SK-N-SH (cell line): ENCODE data around the gene MPHOSPH9. TPM values are rescaled to one million over a fixed set of nuclear protein-coding genes. Genes with fewer than 3 reads are reported as not detected.

Experiments used
- CTCF ChIA-PET: fragments of 300-600, 350-600 bp; formaldehyde crosslinking; extraction: SDS; loops from one replicate; lab custom pipeline; 2021; lab: Yijun Ruan, JAX
- POLR2A ChIA-PET: fragments of 350-600 bp; sonication (Branson Sonifier 250); formaldehyde crosslinking; extraction: SDS; loops from one replicate; lab custom pipeline; 2020; ENCODE audit warnings: antibody characterized with exemption, inconsistent platforms; lab: Yijun Ruan, JAX
- DNase-seq: peaks from one replicate; pipeline ENCODE4 v3.0.0; 2012
- H2AFZ ChIP-seq: fragments of 200-600 bp; sonication (generic); 2 replicates; pipeline ENCODE4 v1.8.1; 2016; ENCODE audit warnings: antibody characterized with exemption, mild to moderate bottlenecking, low read depth
- H3F3A ChIP-seq: fragments of 200-600 bp; sonication (generic); replicated peaks from 2 replicates; pipeline ENCODE3; 2016; ENCODE audit warnings: antibody characterized with exemption, mild to moderate bottlenecking; ENCODE audit not compliant: insufficient read depth
- H3K27ac ChIP-seq, 2 experiments: fragments of 200-500 bp in 1 of 2; fragments of 200-600 bp in 1 of 2; sonication (Bioruptor generic) in 1 of 2; sonication (generic), shearing (Covaris generic) in 1 of 2; 2 replicates each; pipeline versions ENCODE4 v1.5.1 to v1.6.1; 2014 to 2016; ENCODE audit warnings: low read depth in 2 of 2, inconsistent platforms in 1 of 2, low read length in 1 of 2, mild to moderate bottlenecking in 1 of 2, mixed read lengths in 1 of 2
- H3K27me3 ChIP-seq: fragments of 200-600 bp; sonication (generic), shearing (Covaris generic); 2 replicates; pipeline ENCODE4 v1.6.1; 2016; ENCODE audit warnings: mixed run types; ENCODE audit not compliant: insufficient read depth
- H3K36me3 ChIP-seq, 2 experiments: fragments of 200-500 bp in 1 of 2; fragments of 200-600 bp in 1 of 2; sonication (Bioruptor generic) in 1 of 2; sonication (generic) in 1 of 2; replicated peaks in 1 of 2; 2 replicates each; pipeline versions ENCODE3 to v1.5.1; 2014 to 2016; ENCODE audit warnings: low read length in 1 of 2, mild to moderate bottlenecking in 1 of 2; ENCODE audit not compliant: insufficient read depth in 2 of 2, control insufficient read depth in 1 of 2
- H3K4me1 ChIP-seq, 2 experiments: fragments of 200-500 bp in 1 of 2; fragments of 200-600 bp in 1 of 2; sonication (Bioruptor generic) in 1 of 2; sonication (generic), shearing (Covaris generic) in 1 of 2; 2 replicates each; pipeline versions ENCODE4 v1.5.1 to v1.6.1; 2014 to 2016; ENCODE audit warnings: low read depth in 1 of 2, low read length in 1 of 2, mixed run types in 1 of 2; ENCODE audit not compliant: insufficient read depth in 2 of 2, control insufficient read depth in 1 of 2
- H3K4me2 ChIP-seq: fragments of 200-600 bp; sonication (generic), shearing (Covaris generic); 2 replicates; pipeline ENCODE4 v1.6.1; 2017; ENCODE audit warnings: mixed run types
- H3K4me3 ChIP-seq, 2 experiments: fragments of 200-500 bp in 1 of 2; fragments of 200-600 bp in 1 of 2; sonication (Bioruptor generic) in 1 of 2; sonication (generic), shearing (Covaris generic) in 1 of 2; 2 replicates each; pipeline versions ENCODE4 v1.5.1 to v1.8.1; 2014 to 2016; ENCODE audit warnings: low read depth in 2 of 2, inconsistent platforms in 1 of 2, low read length in 1 of 2, mild to moderate bottlenecking in 1 of 2, mixed read lengths in 1 of 2, moderate library complexity in 1 of 2
- H3K79me2 ChIP-seq: fragments of 200-600 bp; sonication (generic); 2 replicates; pipeline ENCODE4 v1.8.1; 2017; ENCODE audit warnings: mild to moderate bottlenecking; ENCODE audit not compliant: insufficient read depth
- H3K9ac ChIP-seq: fragments of 200-600 bp; sonication (generic); 2 replicates; pipeline ENCODE4 v1.6.1; 2017; ENCODE audit warnings: mixed run types
- H3K9me2 ChIP-seq: fragments of 200-600 bp; sonication (generic); 2 replicates; pipeline ENCODE4 v1.6.1; 2017; ENCODE audit warnings: mixed run types
- H3K9me3 ChIP-seq: fragments of 200-600 bp; sonication (generic); 2 replicates; pipeline ENCODE4 v1.6.1; 2017; ENCODE audit warnings: mixed run types, mild to moderate bottlenecking, moderate library complexity
- H4K20me1 ChIP-seq: fragments of 200-600 bp; sonication (generic); 2 replicates; pipeline ENCODE4 v1.6.1; 2017; ENCODE audit warnings: mild to moderate bottlenecking, mixed run types; ENCODE audit not compliant: insufficient read depth
- CHD2 ChIP-seq: fragments of 150-350 bp; IDR thresholded peaks from 2 replicates; pipeline ENCODE4 v1.6.1; 2018; ENCODE audit warnings: low read length; ENCODE audit not compliant: partially characterized antibody
- ELF1 ChIP-seq: IDR thresholded peaks from 2 replicates; pipeline ENCODE4 v1.4.0; 2012
- EZH2phosphoT487 ChIP-seq: fragments of 200-600 bp; sonication (generic); IDR thresholded peaks from 2 replicates; pipeline ENCODE4 v1.6.1; 2017; ENCODE audit warnings: low read depth, mixed run types, mild to moderate bottlenecking, antibody characterized with exemption, moderate library complexity, borderline replicate concordance
- FOXJ3 ChIP-seq: sonication (generic); formaldehyde crosslinking; IDR thresholded peaks from 2 replicates; pipeline ENCODE4 v1.5.1; 2020; ENCODE audit warnings: mild to moderate bottlenecking, missing genetic modification reagents
- MXI1 ChIP-seq: IDR thresholded peaks from 2 replicates; pipeline ENCODE4 v1.6.1; 2012; ENCODE audit warnings: mild to moderate bottlenecking, low read depth, low read length, improper control_type of control experiment
- RXRA ChIP-seq: IDR thresholded peaks from 2 replicates; pipeline ENCODE4 v1.4.0; 2012; ENCODE audit warnings: low read depth, mild to moderate bottlenecking, borderline replicate concordance
- USF1 ChIP-seq: IDR thresholded peaks from 2 replicates; pipeline ENCODE4 v1.4.0; 2012; ENCODE audit warnings: low read depth, borderline replicate concordance
- USF2 ChIP-seq: fragments of 150-350 bp; IDR thresholded peaks from 2 replicates; pipeline ENCODE4 v1.6.1; 2017; ENCODE audit warnings: antibody characterized with exemption, low read length, low read depth, borderline replicate concordance
- YY1 ChIP-seq: IDR thresholded peaks from 2 replicates; pipeline ENCODE4 v1.4.0; 2012; ENCODE audit warnings: low read depth, mild to moderate bottlenecking
- WGBS: methylation state at CpG from one replicate; pipeline ENCODE4 v1.1.6; 2017; ENCODE audit warnings: low lambda C conversion rate; 5-methylcytosine and 5-hydroxymethylcytosine counted together
- polyA plus RNA-seq, 3 experiments: library from polyadenylated mRNA; depleted of rRNA; stranded (reverse); fragments of >200 nt; gene quantifications; 2 replicates each; pipeline ENCODE4 v1.2.3, GENCODE V29; 2012
- TF ChIP-seq, protein P1 (sequence below): IDR thresholded peaks from 2 replicates; pipeline ENCODE4; 2012

The MPHOSPH9 gene
- polyA plus RNA-seq, 1 of the 3 experiments (the other 2 are of a cell fraction), result 9.0 TPM

DNA sequence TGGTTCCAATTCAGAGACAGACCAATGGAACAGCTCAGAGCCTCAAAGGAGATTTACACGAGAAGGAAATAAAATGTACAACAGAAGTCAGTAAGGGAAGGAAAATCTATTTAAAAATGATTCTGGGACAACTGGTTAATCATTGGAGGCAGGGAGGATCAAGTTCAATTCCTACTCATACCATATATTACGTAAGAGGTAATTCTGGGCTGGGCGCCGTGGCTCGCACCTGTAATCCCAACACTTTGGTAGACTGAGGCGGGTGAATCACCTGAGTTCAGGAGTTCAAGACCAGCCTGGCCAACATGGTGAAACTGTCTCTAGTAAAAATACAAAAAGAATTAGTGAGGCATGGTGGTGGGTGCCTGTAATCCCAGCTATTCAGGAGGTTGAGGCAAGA, 45.3 kb downstream of the MPHOSPH9 start:
- no peaks in the 10 kb centered on the region for H3K9me3 ChIP-seq
- TF ChIP-seq EZH2phosphoT487 (no peak), FOXJ3 (no peak), MXI1 (no peak), USF1 (no peak)

DNA sequence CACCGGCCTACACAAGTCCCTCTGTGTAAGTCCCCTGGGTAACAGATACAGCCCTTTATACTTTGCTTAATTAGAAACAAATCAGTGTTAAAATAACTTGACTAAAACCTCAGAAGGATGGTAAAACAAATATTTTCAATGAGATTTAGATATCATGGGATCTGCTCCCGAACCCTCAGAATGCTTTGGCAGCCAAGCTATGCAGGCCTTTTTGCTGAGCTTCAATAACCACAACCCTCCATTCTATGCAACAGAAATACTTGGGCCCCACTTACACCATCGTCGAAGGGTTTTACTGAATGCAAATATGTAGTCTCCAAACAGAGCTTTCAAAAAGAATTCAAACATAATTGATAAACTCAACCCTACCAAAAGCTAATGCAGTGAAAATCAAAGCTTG, 52.8 kb downstream of the MPHOSPH9 start:
- H3F3A ChIP-seq, result no peaks in the 10 kb centered on the region
- H3K79me2 ChIP-seq, result no peaks in the 10 kb centered on the region
- WGBS, result 94% methylated on average over 4 of the region's 4 CpGs
- H4K20me1 ChIP-seq, result no peaks in the 10 kb centered on the region
- DNase-seq, result no peak
- POLR2A ChIA-PET, result no interaction called here
- no peak overlapping the region for H3K4me2 ChIP-seq
- H3K27me3 ChIP-seq, result no peaks in the 10 kb centered on the region
- no peak overlapping the region for H3K9ac ChIP-seq
- no peak overlapping the region for H2AFZ ChIP-seq
- no peak overlapping the region for H3K4me3 ChIP-seq
- H3K9me2 ChIP-seq, result no peaks in the 10 kb centered on the region
- no peak for TF ChIP-seq FOXJ3
- TF ChIP-seq CHD2, result no peak
- TF ChIP-seq RXRA, result no peak
- TF ChIP-seq, protein P1, sequence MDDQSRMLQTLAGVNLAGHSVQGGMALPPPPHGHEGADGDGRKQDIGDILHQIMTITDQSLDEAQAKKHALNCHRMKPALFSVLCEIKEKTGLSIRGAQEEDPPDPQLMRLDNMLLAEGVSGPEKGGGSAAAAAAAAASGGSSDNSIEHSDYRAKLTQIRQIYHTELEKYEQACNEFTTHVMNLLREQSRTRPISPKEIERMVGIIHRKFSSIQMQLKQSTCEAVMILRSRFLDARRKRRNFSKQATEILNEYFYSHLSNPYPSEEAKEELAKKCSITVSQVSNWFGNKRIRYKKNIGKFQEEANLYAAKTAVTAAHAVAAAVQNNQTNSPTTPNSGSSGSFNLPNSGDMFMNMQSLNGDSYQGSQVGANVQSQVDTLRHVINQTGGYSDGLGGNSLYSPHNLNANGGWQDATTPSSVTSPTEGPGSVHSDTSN, result no peak
- no peaks in the 10 kb centered on the region for H3K9me3 ChIP-seq
- H3K36me3 ChIP-seq, result peaks cover 18 to 41% of the 10 kb centered on the region in 2 experiments
- CTCF ChIA-PET, result interaction anchor here (1.4 kb wide), 2 partner anchors 15 to 137 kb away, joined by 4 to 5 read pairs; no protein-coding TSS in a partner anchor
- no peaks in the 10 kb centered on the region for H3K4me1 ChIP-seq
- H3K27ac ChIP-seq, result no peak overlapping the region

More for the DNA sequence above, 45.3 kb downstream of the MPHOSPH9 start:
- ChIA-PET POLR2A (no interaction called here), CTCF (interaction anchor here (0.6 kb wide), 1 partner anchor 598 kb away, joined by 3 read pairs; no protein-coding TSS in a partner anchor)
- no peak overlapping the region for H3K4me3 ChIP-seq
- no peak overlapping the region for H3K4me2 ChIP-seq
- 100% methylated on average over 6 of the region's 6 CpGs for WGBS
- DNase-seq, result no peak
- H3K27me3 ChIP-seq, result no peaks in the 10 kb centered on the region
- no peak overlapping the region for H2AFZ ChIP-seq
- H3K9me2 ChIP-seq, result no peaks in the 10 kb centered on the region
- H3K79me2 ChIP-seq, result peaks cover 3% of the 10 kb centered on the region; the same call in 1 of the 2 replicates
- no peaks in the 10 kb centered on the region for H3F3A ChIP-seq
- H3K4me1 ChIP-seq, result no peaks in the 10 kb centered on the region
- H3K36me3 ChIP-seq, result peaks cover 17 to 33% of the 10 kb centered on the region in 2 experiments
- H3K9ac ChIP-seq, result no peak overlapping the region
- H4K20me1 ChIP-seq, result no peaks in the 10 kb centered on the region
- no peak overlapping the region for H3K27ac ChIP-seq

DNA sequence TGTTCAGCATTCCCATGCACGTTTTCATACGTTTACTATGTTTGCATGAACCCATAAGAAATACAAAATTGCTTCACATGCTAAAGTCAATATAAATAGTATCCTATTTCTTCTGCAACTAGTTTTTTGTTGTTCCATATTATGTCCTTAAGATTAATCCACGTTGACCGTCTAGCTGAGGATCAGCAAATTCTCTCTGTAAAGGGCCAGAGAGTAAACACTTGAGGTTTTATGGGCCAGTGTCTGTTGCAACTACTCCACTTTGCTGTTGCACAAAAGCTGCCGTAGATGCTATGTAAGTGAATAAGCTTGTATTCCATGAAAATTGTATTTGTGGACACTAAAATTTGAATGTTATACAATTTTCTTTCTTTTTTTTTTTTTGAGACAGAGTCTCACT, 61.0 kb downstream of the MPHOSPH9 start:
- no peak overlapping the region for H3K27ac ChIP-seq
- H3K79me2 ChIP-seq, result no peaks in the 10 kb centered on the region
- no peaks in the 10 kb centered on the region for H3K9me3 ChIP-seq
- WGBS, result 75% methylated on average over 5 of the region's 5 CpGs
- H3K4me3 ChIP-seq, result no peak overlapping the region
- no peaks in the 10 kb centered on the region for H3K9me2 ChIP-seq
- no peak overlapping the region for H3K9ac ChIP-seq
- CTCF ChIA-PET, result no interaction called here
- no peaks in the 10 kb centered on the region for H4K20me1 ChIP-seq
- H2AFZ ChIP-seq, result no peak overlapping the region
- DNase-seq, result no peak
- no peak overlapping the region for H3K4me2 ChIP-seq
- no peaks in the 10 kb centered on the region for H3F3A ChIP-seq
- TF ChIP-seq USF2 (no peak), YY1 (no peak), ELF1 (no peak)
- POLR2A ChIA-PET, result no interaction called here
- H3K36me3 ChIP-seq, result peaks cover 19 to 24% of the 10 kb centered on the region in 2 experiments
- H3K27me3 ChIP-seq, result no peaks in the 10 kb centered on the region
- H3K4me1 ChIP-seq, result no peaks in the 10 kb centered on the region
